Activated naive CD8-positive, alpha-beta T cell treated with anti-CD3 and anti-CD28 coated beads for 36 hours (primary cell): ENCODE results near the gene COX7A2L. TPM values are rescaled to one million over a fixed set of nuclear protein-coding genes. Genes with fewer than 3 reads are reported as not detected.
"Not testable (repeated sequence)": the region's sequence is repeated elsewhere in the genome, so short reads cannot be mapped to it uniquely, and the experiment has no call there.

Experiments used
- DNase-seq: peaks from one replicate; pipeline ENCODE4 v3.0.0; 2021
- H3K27ac Mint-ChIP-seq: one replicate; pipeline ENCODE4 v1.8.0; 2022; ENCODE audit warnings: mild to moderate bottlenecking, moderate library complexity, mixed read lengths
- H3K27me3 Mint-ChIP-seq: one replicate; pipeline ENCODE4 v1.8.0; 2022; ENCODE audit warnings: mild to moderate bottlenecking, mixed read lengths
- H3K36me3 Mint-ChIP-seq: one replicate; pipeline ENCODE4 v1.8.0; 2021; ENCODE audit warnings: mild to moderate bottlenecking, mixed read lengths
- H3K4me1 Mint-ChIP-seq: one replicate; pipeline ENCODE4 v1.8.0; 2021; ENCODE audit warnings: mixed read lengths
- H3K4me3 Mint-ChIP-seq: one replicate; pipeline ENCODE4 v1.8.0; 2022; ENCODE audit warnings: mild to moderate bottlenecking, moderate library complexity, mixed read lengths
- H3K9me3 Mint-ChIP-seq: one replicate; pipeline ENCODE4 v1.8.0; 2022; ENCODE audit warnings: mixed read lengths
- total RNA-seq, 2 experiments: library from RNA; stranded (reverse); gene quantifications; one replicate each; pipeline ENCODE4 v1.2.3, GENCODE V29; 2021

The COX7A2L gene
- total RNA-seq, 2 experiments from 2014 or later, result 107 to 110 TPM

- Mint-ChIP-seq H3K36me3 (peaks cover 78% of the 10 kb centered on the region), H3K27me3 (no peaks in the 10 kb centered on the region), H3K4me3 (no peak overlapping the region), H3K27ac (no peak overlapping the region), H3K4me1 (peaks cover 9% of the 10 kb centered on the region), H3K9me3 (no peaks in the 10 kb centered on the region)
- DNase-seq, result no peak
Observed at GRCh38 chr2:42337356-42337820, 23.6 kb downstream of the COX7A2L start.

- DNase-seq, result no peak
- H3K4me3 Mint-ChIP-seq, result no peak overlapping the region
- peaks cover 78% of the 10 kb centered on the region for H3K36me3 Mint-ChIP-seq
- H3K27ac Mint-ChIP-seq, result no peak overlapping the region
- no peaks in the 10 kb centered on the region for H3K27me3 Mint-ChIP-seq
- peaks cover 4% of the 10 kb centered on the region for H3K4me1 Mint-ChIP-seq
- no peaks in the 10 kb centered on the region for H3K9me3 Mint-ChIP-seq
Observed at GRCh38 chr2:42336361-42336965, 24.6 kb downstream of the COX7A2L start.

DNA sequence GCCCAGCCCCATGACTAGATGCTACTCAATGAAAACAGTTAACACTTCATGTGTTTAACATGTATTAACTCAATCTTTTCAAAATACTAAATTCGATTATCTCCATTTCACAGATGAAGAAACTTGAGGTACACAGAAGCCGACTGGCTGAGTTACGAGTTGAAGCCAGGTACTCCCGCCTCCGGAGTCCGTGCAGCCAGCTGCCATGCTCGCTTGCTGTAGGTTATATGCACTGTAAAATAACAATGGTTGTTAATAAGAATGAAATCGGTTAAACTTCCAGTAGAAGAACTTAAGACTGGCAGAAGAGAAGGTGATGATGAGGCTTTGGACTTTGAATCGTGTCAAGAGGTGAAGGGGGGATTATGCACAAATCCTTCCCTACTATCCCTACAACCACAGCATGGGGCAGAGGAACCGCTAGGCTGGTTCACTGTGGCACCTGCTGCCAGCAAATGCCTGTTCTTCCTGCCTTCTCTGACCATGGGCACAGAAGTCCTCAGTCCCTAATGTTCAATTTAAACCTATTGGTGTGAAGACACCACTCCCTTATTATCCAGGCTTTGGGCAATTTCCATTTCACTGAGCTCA lies 25.4 kb downstream of the COX7A2L start:
- Mint-ChIP-seq H3K36me3 (peaks cover 70% of the 10 kb centered on the region), H3K4me1 (peaks cover 9% of the 10 kb centered on the region), H3K4me3 (no peak overlapping the region), H3K27me3 (no peaks in the 10 kb centered on the region), H3K27ac (no peak overlapping the region), H3K9me3 (no peaks in the 10 kb centered on the region)
- DNase-seq, result no peak

- not testable (repeated sequence) for H3K9me3 Mint-ChIP-seq, H3K4me3 Mint-ChIP-seq, DNase-seq, H3K27me3 Mint-ChIP-seq, H3K27ac Mint-ChIP-seq
- Mint-ChIP-seq H3K4me1 (peaks cover 14% of the 10 kb centered on the region), H3K36me3 (peaks cover 62% of the 10 kb centered on the region)
Observed at GRCh38 chr2:42334865-42335264, 26.2 kb downstream of the COX7A2L start.

DNA sequence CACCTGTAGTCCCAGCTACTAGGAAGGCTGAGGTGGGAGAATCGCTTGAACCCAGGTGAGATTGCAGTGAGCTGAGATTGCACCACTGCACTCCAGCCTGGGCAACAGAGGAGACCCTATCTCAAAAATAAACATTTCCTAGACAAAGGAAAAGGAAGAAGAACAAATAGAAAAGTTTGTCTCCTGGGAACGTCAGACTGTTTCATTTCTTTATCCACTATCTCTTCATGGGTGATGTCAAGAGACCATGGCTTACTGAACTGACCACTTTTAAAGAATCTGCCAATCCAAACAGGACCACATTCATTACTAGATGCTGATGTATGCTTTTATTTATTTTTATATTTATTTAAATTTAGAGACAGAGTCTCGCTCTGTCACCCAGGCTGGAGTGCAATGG lies 26.8 kb downstream of the COX7A2L start:
- Mint-ChIP-seq H3K4me1 (peaks cover 12% of the 10 kb centered on the region), H3K36me3 (peaks cover 60% of the 10 kb centered on the region), H3K27ac (no peak overlapping the region), H3K4me3 (no peak overlapping the region), H3K9me3 (no peaks in the 10 kb centered on the region), H3K27me3 (no peaks in the 10 kb centered on the region)
- no peak for DNase-seq

DNA sequence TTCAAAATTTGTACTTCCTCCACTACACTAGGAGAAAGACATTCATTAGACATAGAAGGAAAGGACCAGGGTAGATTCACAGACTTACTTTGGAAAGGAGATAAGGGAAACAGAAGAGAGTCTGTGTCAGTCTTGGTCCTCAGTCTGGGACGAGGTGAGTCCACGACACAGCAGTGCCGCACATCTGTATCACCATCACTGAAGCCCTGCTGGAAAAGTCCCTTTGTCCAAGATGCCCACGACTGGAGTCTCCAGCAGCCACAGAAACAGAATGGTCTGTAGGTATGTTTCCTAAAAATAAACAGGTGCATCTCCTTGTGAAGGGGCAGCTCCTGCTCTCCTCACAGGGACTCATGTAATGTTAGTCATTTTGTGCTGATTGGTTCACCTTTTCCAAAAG lies 27.4 kb downstream of the COX7A2L start:
- Mint-ChIP-seq H3K4me3 (no peak overlapping the region), H3K4me1 (peaks cover 12% of the 10 kb centered on the region), H3K9me3 (no peaks in the 10 kb centered on the region), H3K27ac (peak overlapping the region; percentile 46), H3K36me3 (peaks cover 54% of the 10 kb centered on the region), H3K27me3 (no peaks in the 10 kb centered on the region)
- DNase-seq, result no peak

DNA sequence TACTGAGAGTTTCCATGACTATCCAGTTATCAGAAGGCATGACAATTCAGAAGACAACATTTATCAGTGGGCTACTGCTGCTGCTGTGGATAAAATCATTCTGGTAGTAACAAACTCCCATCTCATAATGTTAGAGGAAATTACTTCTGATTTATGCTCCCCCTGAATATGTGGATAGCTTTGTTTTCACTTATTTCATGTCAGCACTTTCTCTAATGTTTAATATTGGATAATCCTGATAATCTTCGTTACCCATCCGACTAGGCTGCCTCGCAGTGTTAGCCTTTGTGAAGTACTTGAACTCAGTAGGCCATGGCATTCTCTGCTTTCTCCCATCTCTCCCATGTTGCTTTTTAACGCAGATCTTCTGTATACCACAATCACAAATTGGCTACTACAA lies 28.4 kb downstream of the COX7A2L start:
- Mint-ChIP-seq H3K27ac (no peak overlapping the region), H3K9me3 (no peaks in the 10 kb centered on the region)

DNA sequence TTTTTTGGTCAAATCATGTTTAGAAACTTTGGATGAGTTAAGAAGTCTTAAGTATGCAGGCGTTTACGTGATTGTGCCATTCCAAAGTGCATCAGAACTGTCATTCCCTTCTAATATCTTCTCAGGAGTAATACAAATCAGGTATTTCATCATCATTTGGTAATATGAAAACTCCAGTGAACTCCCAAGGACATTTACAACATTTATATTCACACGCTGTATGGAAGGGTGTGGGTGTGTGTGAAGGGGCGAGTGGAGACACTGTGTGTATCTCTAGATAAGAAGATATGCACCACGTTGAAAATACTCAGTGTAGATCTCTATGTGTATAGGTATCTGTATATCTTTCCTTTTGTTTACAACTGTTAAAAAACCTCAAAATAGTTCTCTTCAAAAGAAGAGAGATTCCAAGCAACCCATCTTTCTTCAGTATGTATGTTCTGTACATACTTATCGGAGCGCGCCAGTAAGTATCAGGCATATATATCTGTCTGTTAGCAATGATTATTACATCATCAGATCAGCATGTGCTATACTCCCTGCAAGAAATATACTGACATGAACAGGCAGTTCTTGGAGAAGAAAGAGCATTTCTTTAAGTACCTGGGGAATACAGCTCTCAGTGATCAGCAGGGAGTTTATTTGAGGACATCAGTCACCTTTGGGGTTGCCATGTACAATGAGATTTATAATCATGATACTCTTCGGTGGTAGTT lies 29.3 kb downstream of the COX7A2L start:
- Mint-ChIP-seq H3K36me3 (peaks cover 38% of the 10 kb centered on the region), H3K9me3 (no peaks in the 10 kb centered on the region), H3K4me1 (peaks cover 17% of the 10 kb centered on the region), H3K4me3 (no peak overlapping the region), H3K27me3 (no peaks in the 10 kb centered on the region), H3K27ac (peak overlapping the region; percentile 71)
- no peak for DNase-seq

More for the DNA sequence above, 28.4 kb downstream of the COX7A2L start:
- H3K4me1 Mint-ChIP-seq, result peaks cover 17% of the 10 kb centered on the region
- H3K27me3 Mint-ChIP-seq, result no peaks in the 10 kb centered on the region
- no peak overlapping the region for H3K4me3 Mint-ChIP-seq
- DNase-seq, result no peak
- peaks cover 44% of the 10 kb centered on the region for H3K36me3 Mint-ChIP-seq

DNA sequence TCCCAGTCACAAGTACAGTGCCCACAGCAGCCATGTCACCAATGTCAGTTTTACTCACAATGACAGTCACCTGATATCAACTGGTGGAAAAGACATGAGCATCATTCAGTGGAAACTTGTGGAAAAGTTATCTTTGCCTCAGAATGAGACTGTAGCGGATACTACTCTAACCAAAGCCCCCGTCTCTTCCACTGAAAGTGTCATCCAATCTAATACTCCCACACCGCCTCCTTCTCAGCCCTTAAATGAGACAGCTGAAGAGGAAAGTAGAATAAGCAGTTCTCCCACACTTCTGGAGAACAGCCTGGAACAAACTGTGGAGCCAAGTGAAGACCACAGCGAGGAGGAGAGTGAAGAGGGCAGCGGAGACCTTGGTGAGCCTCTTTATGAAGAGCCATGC lies 31.3 kb downstream of the COX7A2L start:
- no peak for DNase-seq
- no peaks in the 10 kb centered on the region for H3K9me3 Mint-ChIP-seq
- H3K27me3 Mint-ChIP-seq, result no peaks in the 10 kb centered on the region
- H3K4me1 Mint-ChIP-seq, result peaks cover 17% of the 10 kb centered on the region
- peak overlapping the region; percentile 70 for H3K27ac Mint-ChIP-seq
- peaks cover 26% of the 10 kb centered on the region for H3K36me3 Mint-ChIP-seq
- H3K4me3 Mint-ChIP-seq, result no peak overlapping the region

GRCh38 chr2:42328923-42329322 lies 32.1 kb downstream of the COX7A2L start:
- no peak overlapping the region for H3K27ac Mint-ChIP-seq
- H3K4me1 Mint-ChIP-seq, result peaks cover 17% of the 10 kb centered on the region
- H3K27me3 Mint-ChIP-seq, result no peaks in the 10 kb centered on the region
- peaks cover 23% of the 10 kb centered on the region for H3K36me3 Mint-ChIP-seq
- no peak overlapping the region for H3K4me3 Mint-ChIP-seq
- DNase-seq, result no peak
- no peaks in the 10 kb centered on the region for H3K9me3 Mint-ChIP-seq

DNA sequence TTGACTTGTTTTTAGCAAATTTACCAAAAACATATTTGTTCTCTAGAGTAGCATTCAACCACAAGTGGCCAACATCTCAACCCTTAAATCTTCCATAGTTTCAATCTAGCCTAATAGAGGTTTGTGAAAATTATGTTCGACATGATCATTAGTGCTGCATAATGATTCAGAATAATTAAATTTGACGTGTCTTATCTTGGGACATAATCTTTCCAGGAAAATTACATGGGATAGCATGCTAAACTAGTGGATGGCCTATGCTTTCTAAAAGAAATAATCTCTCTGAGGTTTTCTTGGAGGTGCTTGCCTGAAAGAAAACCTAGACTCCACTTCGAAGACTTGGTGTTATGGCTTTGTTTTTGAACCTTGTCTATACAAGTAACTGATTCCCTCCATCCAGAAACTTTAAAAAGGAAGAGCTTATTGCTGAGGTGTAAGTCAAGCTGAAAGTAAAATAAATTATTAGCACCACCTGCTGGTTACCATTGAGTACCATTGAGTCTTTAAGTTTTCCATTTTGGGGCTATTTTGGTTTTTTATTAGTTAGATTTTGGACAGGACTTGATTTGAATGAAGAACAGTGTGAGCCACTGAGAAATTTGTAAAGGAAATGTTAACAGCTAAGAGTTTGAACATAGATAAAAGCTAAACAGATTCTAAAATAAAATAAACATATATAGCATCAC lies 32.7 kb downstream of the COX7A2L start:
- DNase-seq, result no peak
- H3K36me3 Mint-ChIP-seq, result peaks cover 16% of the 10 kb centered on the region
- peaks cover 17% of the 10 kb centered on the region for H3K4me1 Mint-ChIP-seq
- H3K27ac Mint-ChIP-seq, result no peak overlapping the region
- no peaks in the 10 kb centered on the region for H3K27me3 Mint-ChIP-seq
- no peaks in the 10 kb centered on the region for H3K9me3 Mint-ChIP-seq
- H3K4me3 Mint-ChIP-seq, result no peak overlapping the region

DNA sequence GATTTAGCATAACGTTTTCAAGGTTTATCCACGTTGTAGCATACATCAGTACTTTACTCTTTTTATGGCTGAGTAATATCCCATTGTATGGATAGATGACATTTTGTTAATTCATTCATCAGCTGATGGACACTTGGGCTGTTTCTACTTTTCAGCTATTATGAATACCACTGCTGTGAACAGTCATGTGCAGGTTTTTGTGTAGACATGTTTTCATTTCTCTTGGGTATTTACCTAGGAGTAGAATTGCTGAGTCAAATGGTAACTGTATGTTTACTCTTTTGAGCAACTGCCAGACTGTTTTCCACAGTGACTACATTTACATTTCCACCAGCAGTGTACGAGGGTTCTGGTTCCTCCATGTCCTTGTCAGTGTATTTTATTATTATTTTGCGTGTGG lies 33.9 kb downstream of the COX7A2L start:
- Mint-ChIP-seq H3K27ac (no peak overlapping the region), H3K27me3 (no peaks in the 10 kb centered on the region), H3K4me3 (no peak overlapping the region), H3K4me1 (peaks cover 17% of the 10 kb centered on the region), H3K9me3 (no peaks in the 10 kb centered on the region), H3K36me3 (peaks cover 8% of the 10 kb centered on the region)
- DNase-seq, result no peak

DNA sequence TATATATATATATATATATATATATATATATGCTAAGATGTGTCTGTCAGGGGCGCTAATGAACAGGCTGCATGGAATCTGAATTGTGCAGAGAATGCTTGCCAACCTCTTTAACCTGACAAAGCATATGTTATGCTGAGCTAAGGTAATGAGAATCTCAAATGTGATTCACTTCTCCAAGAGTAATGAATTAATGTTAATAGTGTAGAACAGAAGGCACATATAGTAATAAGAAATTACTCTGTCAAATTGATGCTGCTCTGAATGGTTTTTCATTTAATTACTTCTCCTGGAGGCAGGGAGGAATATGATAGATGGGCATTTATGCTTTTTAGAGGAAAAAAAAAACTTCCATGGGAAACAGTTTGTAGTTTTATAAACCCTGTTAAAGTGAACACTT lies 35.4 kb downstream of the COX7A2L start:
- Mint-ChIP-seq H3K36me3 (peaks cover 12% of the 10 kb centered on the region), H3K27ac (no peak overlapping the region), H3K9me3 (peaks cover 2% of the 10 kb centered on the region), H3K27me3 (no peaks in the 10 kb centered on the region), H3K4me1 (peaks cover 13% of the 10 kb centered on the region), H3K4me3 (no peak overlapping the region)
- DNase-seq, result no peak

- no peak for DNase-seq
- Mint-ChIP-seq H3K36me3 (peaks cover 14% of the 10 kb centered on the region), H3K27ac (peak overlapping the region; percentile 56), H3K4me3 (no peak overlapping the region), H3K4me1 (peaks cover 8% of the 10 kb centered on the region), H3K27me3 (no peaks in the 10 kb centered on the region), H3K9me3 (peaks cover 3% of the 10 kb centered on the region)
Observed at GRCh38 chr2:42324949-42325348, 36.1 kb downstream of the COX7A2L start.

GRCh38 chr2:42324244-42324643 lies 36.8 kb downstream of the COX7A2L start:
- Mint-ChIP-seq H3K27me3 (no peaks in the 10 kb centered on the region), H3K36me3 (peaks cover 10% of the 10 kb centered on the region), H3K4me3 (no peak overlapping the region), H3K27ac (no peak overlapping the region), H3K4me1 (peaks cover 8% of the 10 kb centered on the region), H3K9me3 (peaks cover 3% of the 10 kb centered on the region)
- no peak for DNase-seq
